ENCODE results near the gene NPVF.

Gene NPVF

GRCh38 chr7:25222666-25223065, 5.6 kb downstream of the NPVF start:
- TF ChIP-seq MYC (IDR thresholded peaks at IDR 0.05; ENCODE audit: low read depth, low read length) (no peak), POLR2A (IDR thresholded peaks at IDR 0.05; ENCODE audit: extremely low read depth, insufficient read length) (no peak)
- no peak for DNase-seq (ENCODE audit: low read depth)
- H3K4me3 ChIP-seq (ENCODE audit: low read depth, low read length) = no peak overlapping the region

- H3K4me3 ChIP-seq (ENCODE audit: low read depth, low read length) = no peak overlapping the region
- no peak for DNase-seq (ENCODE audit: low read depth)
- TF ChIP-seq MYC (IDR thresholded peaks at IDR 0.05; ENCODE audit: low read depth, low read length) (no peak), POLR2A (IDR thresholded peaks at IDR 0.05; ENCODE audit: extremely low read depth, insufficient read length) (no peak), MAX (IDR thresholded peaks at IDR 0.05; ENCODE audit: low read depth, low read length) (no peak)
- TF ChIP-seq, protein P1, sequence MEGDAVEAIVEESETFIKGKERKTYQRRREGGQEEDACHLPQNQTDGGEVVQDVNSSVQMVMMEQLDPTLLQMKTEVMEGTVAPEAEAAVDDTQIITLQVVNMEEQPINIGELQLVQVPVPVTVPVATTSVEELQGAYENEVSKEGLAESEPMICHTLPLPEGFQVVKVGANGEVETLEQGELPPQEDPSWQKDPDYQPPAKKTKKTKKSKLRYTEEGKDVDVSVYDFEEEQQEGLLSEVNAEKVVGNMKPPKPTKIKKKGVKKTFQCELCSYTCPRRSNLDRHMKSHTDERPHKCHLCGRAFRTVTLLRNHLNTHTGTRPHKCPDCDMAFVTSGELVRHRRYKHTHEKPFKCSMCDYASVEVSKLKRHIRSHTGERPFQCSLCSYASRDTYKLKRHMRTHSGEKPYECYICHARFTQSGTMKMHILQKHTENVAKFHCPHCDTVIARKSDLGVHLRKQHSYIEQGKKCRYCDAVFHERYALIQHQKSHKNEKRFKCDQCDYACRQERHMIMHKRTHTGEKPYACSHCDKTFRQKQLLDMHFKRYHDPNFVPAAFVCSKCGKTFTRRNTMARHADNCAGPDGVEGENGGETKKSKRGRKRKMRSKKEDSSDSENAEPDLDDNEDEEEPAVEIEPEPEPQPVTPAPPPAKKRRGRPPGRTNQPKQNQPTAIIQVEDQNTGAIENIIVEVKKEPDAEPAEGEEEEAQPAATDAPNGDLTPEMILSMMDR (IDR thresholded peaks at IDR 0.05; ENCODE audit: low read depth, low read length) = no peak
These were observed 7.3 kb downstream of the NPVF start for GRCh38 chr7:25221009-25221408.

- no peak for DNase-seq (ENCODE audit: low read depth)
- H3K4me3 ChIP-seq (ENCODE audit: low read depth, low read length) = no peak overlapping the region
- TF ChIP-seq, protein P1 (IDR thresholded peaks at IDR 0.05; ENCODE audit: low read depth, low read length) = no peak
- no peak for TF ChIP-seq MAX (IDR thresholded peaks at IDR 0.05; ENCODE audit: low read depth, low read length)
- no peak for TF ChIP-seq POLR2A (IDR thresholded peaks at IDR 0.05; ENCODE audit: extremely low read depth, insufficient read length)
- no peak for TF ChIP-seq MYC (IDR thresholded peaks at IDR 0.05; ENCODE audit: low read depth, low read length)
These were observed 10.1 kb downstream of the NPVF start for GRCh38 chr7:25218191-25218590.

DNA sequence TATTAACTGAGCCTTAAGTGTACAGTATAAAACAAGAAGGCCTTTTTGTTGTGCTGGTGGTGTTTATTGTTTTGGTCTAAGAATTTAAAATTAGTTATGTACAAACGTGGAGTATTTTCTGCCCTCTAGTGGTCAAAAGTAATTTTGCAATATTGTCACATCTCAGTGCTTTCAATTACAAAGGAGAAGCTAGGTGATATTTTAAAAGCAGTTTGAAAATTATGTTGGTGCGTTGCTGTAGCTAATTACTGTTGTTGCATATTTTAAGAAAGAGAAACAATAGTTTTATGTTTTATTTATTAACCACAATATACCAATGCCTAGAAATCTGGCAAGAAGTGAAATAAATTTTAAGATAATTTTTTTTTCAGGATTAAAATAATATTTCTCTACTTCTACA, 11.4 kb downstream of the NPVF start:
- DNase-seq (ENCODE audit: low read depth) = peak; percentile 67
- no peak overlapping the region for H3K4me3 ChIP-seq (ENCODE audit: low read depth, low read length)
- TF ChIP-seq POLR2A (IDR thresholded peaks at IDR 0.05; ENCODE audit: extremely low read depth, insufficient read length) = no peak
- TF ChIP-seq MAX (IDR thresholded peaks at IDR 0.05; ENCODE audit: low read depth, low read length) = no peak
- TF ChIP-seq, protein P1 (IDR thresholded peaks at IDR 0.05; ENCODE audit: low read depth, low read length) = peak; percentile 70
- no peak for TF ChIP-seq MYC (IDR thresholded peaks at IDR 0.05; ENCODE audit: low read depth, low read length)

- DNase-seq (ENCODE audit: low read depth) = no peak
- no peak overlapping the region for H3K4me3 ChIP-seq (ENCODE audit: low read depth, low read length)
- TF ChIP-seq POLR2A (IDR thresholded peaks at IDR 0.05; ENCODE audit: extremely low read depth, insufficient read length) (no peak), MYC (IDR thresholded peaks at IDR 0.05; ENCODE audit: low read depth, low read length) (no peak)
These were observed 12.5 kb downstream of the NPVF start for GRCh38 chr7:25215694-25216335.

- no peak overlapping the region for H3K4me3 ChIP-seq (ENCODE audit: low read depth, low read length)
- TF ChIP-seq, protein P1 (IDR thresholded peaks at IDR 0.05; ENCODE audit: low read depth, low read length) = no peak
- TF ChIP-seq POLR2A (IDR thresholded peaks at IDR 0.05; ENCODE audit: extremely low read depth, insufficient read length) = no peak
- TF ChIP-seq MYC (IDR thresholded peaks at IDR 0.05; ENCODE audit: low read depth, low read length) = no peak
- no peak for TF ChIP-seq MAX (IDR thresholded peaks at IDR 0.05; ENCODE audit: low read depth, low read length)
- no peak for DNase-seq (ENCODE audit: low read depth)
These were observed 19.6 kb downstream of the NPVF start for GRCh38 chr7:25208525-25209221.

Measured in NB4 (cell line).